B cell (primary cell): ENCODE data around the gene VCAM1. TPM values are rescaled to one million over a fixed set of nuclear protein-coding genes. Genes with fewer than 3 reads are reported as not detected.

Experiments
- ATAC-seq: fragments of 200-7000 bp; cut with Tn5 transposase; one replicate; pipeline ENCODE4 v1.10.0; 2021; ENCODE audit warnings: low read depth, mild to moderate bottlenecking, moderate number of reproducible peaks, moderate library complexity
- CTCF ChIA-PET: fragments of 350-600 bp; sonication (Branson Sonifier 250); formaldehyde crosslinking; loops from one replicate; lab custom pipeline; 2021; ENCODE audit warnings: antibody characterized with exemption, inconsistent platforms; lab: Charles Lee
- POLR2A ChIA-PET: fragments of 350-600 bp; sonication (Branson Sonifier 250); formaldehyde crosslinking; loops from one replicate; lab custom pipeline; 2021; ENCODE audit warnings: antibody characterized with exemption; lab: Charles Lee
- DNase-seq: peaks from one replicate; pipeline ENCODE4 v3.0.0; 2013
- H2AFZ ChIP-seq: 2 replicates; pipeline ENCODE4 v1.6.1; 2012; ENCODE audit warnings: mild to moderate bottlenecking, low read depth, low read length; ENCODE audit not compliant: insufficient read depth, poor library complexity, severe bottlenecking
- H3K27ac ChIP-seq, 2 donors: 1 replicate in 1 of 2; 2 replicates in 1 of 2; pipeline ENCODE4 v1.5.1; 2012 to 2013; ENCODE audit warnings: low read length in 2 of 2, mild to moderate bottlenecking in 2 of 2, moderate library complexity in 1 of 2
- H3K27me3 ChIP-seq, 4 experiments: fragments of 200-600 bp in 1 of 4; sonication (generic) in 1 of 4; replicated peaks in 1 of 4; 1 replicate in 2 of 4; 2 replicates in 2 of 4; pipeline versions ENCODE4 v1.6.1 to v1.7.0; 2013 to 2016; ENCODE audit warnings: low read length in 3 of 4, mild to moderate bottlenecking in 2 of 4, mixed read lengths in 1 of 4, moderate library complexity in 1 of 4; ENCODE audit not compliant: insufficient read depth in 4 of 4, control insufficient read depth in 3 of 4; ENCODE audit errors: control extremely low read depth in 1 of 4
- H3K36me3 ChIP-seq, 2 experiments: replicated peaks in 1 of 2; 1 replicate in 1 of 2; 2 replicates in 1 of 2; pipeline versions ENCODE4 v1.6.1 to v1.7.1; 2013; ENCODE audit warnings: low read length in 1 of 2; ENCODE audit not compliant: insufficient read depth in 2 of 2, control insufficient read depth in 1 of 2; ENCODE audit errors: control extremely low read depth in 1 of 2, extremely low read depth in 1 of 2
- H3K4me1 ChIP-seq, 2 donors: fragments of 200-600 bp in 1 of 2; sonication (generic) in 1 of 2; 1 replicate in 1 of 2; 2 replicates in 1 of 2; pipeline versions ENCODE4 v1.5.1 to v1.6.1; 2013 to 2017; ENCODE audit warnings: low read length in 2 of 2; ENCODE audit not compliant: control insufficient read depth in 2 of 2, insufficient read depth in 2 of 2
- H3K4me2 ChIP-seq: replicated peaks from 2 replicates; pipeline ENCODE3; 2012; ENCODE audit warnings: mild to moderate bottlenecking, low read depth, low read length; ENCODE audit not compliant: poor library complexity, severe bottlenecking
- H3K4me3 ChIP-seq, 5 experiments: fragments of 200-600 bp in 1 of 5; sonication (generic) in 1 of 5; 1 replicate in 3 of 5; 2 replicates in 2 of 5; pipeline versions ENCODE4 v1.5.1 to v1.7.0; 2011 to 2016; ENCODE audit warnings: low read length in 4 of 5, mild to moderate bottlenecking in 4 of 5, low read depth in 2 of 5, control low read depth in 1 of 5, moderate library complexity in 1 of 5; ENCODE audit not compliant: insufficient read depth in 1 of 5; ENCODE audit errors: control extremely low read depth in 1 of 5, extremely low read depth in 1 of 5
- H3K79me2 ChIP-seq: fragments of 200-600 bp; sonication (generic); one replicate; pipeline ENCODE4 v1.6.0; 2016; ENCODE audit warnings: low read length; ENCODE audit not compliant: control insufficient read depth, insufficient read depth
- H3K9ac ChIP-seq: fragments of 200-600 bp; sonication (generic); 2 replicates; pipeline ENCODE4 v1.6.1; 2017; ENCODE audit warnings: mild to moderate bottlenecking, low read length, moderate library complexity
- H3K9me3 ChIP-seq, 3 donors: one replicate each; pipeline versions ENCODE4 v1.6.1 to v1.7.1; 2013; ENCODE audit warnings: low read length in 2 of 3; ENCODE audit not compliant: control insufficient read depth in 2 of 3, insufficient read depth in 1 of 3; ENCODE audit errors: control extremely low read depth in 1 of 3
- H4K20me1 ChIP-seq: 2 replicates; pipeline ENCODE4 v1.6.0; 2012; ENCODE audit warnings: mild to moderate bottlenecking, low read length; ENCODE audit not compliant: insufficient read depth, control insufficient read depth, poor library complexity, severe bottlenecking
- H3K27ac Mint-ChIP-seq: one replicate; pipeline ENCODE4 v1.8.0; 2021; ENCODE audit warnings: mixed read lengths
- H3K27me3 Mint-ChIP-seq: one replicate; pipeline ENCODE4 v1.8.0; 2021; ENCODE audit warnings: mixed read lengths
- H3K4me1 Mint-ChIP-seq: one replicate; pipeline ENCODE4 v1.8.0; 2021; ENCODE audit warnings: mixed read lengths
- H3K4me3 Mint-ChIP-seq: one replicate; pipeline ENCODE4 v1.8.0; 2021; ENCODE audit warnings: mixed read lengths
- H3K9me3 Mint-ChIP-seq: one replicate; pipeline ENCODE4 v1.8.0; 2022; ENCODE audit warnings: mixed read lengths; ENCODE audit not compliant: insufficient read depth
- EZH2 ChIP-seq: IDR thresholded peaks from 2 replicates; pipeline ENCODE4 v1.6.1; 2012; ENCODE audit warnings: borderline replicate concordance, low read depth, mild to moderate bottlenecking, moderate library complexity, low read length; ENCODE audit not compliant: insufficient read depth, poor library complexity, severe bottlenecking
- WGBS: methylation state at CpG from one replicate; pipeline ENCODE4 v1.1.5; 2013; ENCODE audit warnings: missing lambda C conversion rate; ENCODE audit not compliant: insufficient coverage; 5-methylcytosine and 5-hydroxymethylcytosine counted together
- intact Hi-C: fragments of 100-400 bp; cut with micrococcal nuclease; formaldehyde crosslinking; loops from one replicate; pipeline ENCODE4 v1.10.0; 2022
- polyA plus RNA-seq: library from polyadenylated mRNA; depleted of rRNA; stranded (reverse); fragments of >200 nt; gene quantifications from 2 replicates; pipeline ENCODE4 v1.2.3, GENCODE V29; 2012
- total RNA-seq, 2 donors: library from RNA; stranded (reverse); fragments of 120-200 nt in 1 of 2; gene quantifications; 1 replicate in 1 of 2; 2 replicates in 1 of 2; pipeline versions ENCODE4 v1.2.3 to v1.2.4, GENCODE V29; 2013 to 2022
- TF ChIP-seq, protein P1 (sequence below): fragments of 200-600 bp; IDR thresholded peaks from one replicate; pipeline ENCODE4 v1.8.0; 2022; ENCODE audit warnings: antibody characterized with exemption, mild to moderate bottlenecking

The VCAM1 gene
- total and polyA plus RNA-seq, 2 donors (not counting 1 experiment from before 2014, with no cell fraction given) = not detected

DNA sequence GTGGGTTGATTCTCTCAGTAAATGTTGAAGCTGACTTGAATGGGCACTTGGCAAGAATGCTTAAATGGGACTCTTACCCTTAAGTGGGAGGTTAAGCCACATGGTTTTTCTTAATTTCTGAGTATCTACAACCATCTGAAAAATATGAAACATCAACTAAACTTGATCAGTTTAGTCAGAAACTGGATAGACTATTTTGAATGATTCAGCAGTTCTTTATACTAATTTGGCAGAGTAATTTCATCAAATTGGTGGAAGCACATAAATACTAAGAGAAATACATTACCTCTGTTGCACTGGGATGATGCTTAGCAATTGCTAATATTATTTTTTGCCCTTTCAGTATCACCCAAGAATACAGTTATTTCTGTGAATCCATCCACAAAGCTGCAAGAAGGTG is 4.7 kb downstream of the VCAM1 start:
- no peak for DNase-seq
- H2AFZ ChIP-seq = no peak overlapping the region
- no peaks in the 10 kb centered on the region for H3K36me3 ChIP-seq
- no peak overlapping the region for H3K4me3 ChIP-seq
- Mint-ChIP-seq H3K4me1 (peaks cover 2% of the 10 kb centered on the region), H3K4me3 (no peak overlapping the region), H3K9me3 (no peaks in the 10 kb centered on the region), H3K27ac (no peak overlapping the region), H3K27me3 (peaks cover 13% of the 10 kb centered on the region)
- intact Hi-C loops = no loop called here
- H4K20me1 ChIP-seq = no peaks in the 10 kb centered on the region
- peaks cover 0 to 1% (median 0%) of the 10 kb centered on the region in 3 donors for H3K9me3 ChIP-seq
- H3K79me2 ChIP-seq = no peaks in the 10 kb centered on the region
- no peak overlapping the region for H3K4me2 ChIP-seq
- TF ChIP-seq, protein P1, sequence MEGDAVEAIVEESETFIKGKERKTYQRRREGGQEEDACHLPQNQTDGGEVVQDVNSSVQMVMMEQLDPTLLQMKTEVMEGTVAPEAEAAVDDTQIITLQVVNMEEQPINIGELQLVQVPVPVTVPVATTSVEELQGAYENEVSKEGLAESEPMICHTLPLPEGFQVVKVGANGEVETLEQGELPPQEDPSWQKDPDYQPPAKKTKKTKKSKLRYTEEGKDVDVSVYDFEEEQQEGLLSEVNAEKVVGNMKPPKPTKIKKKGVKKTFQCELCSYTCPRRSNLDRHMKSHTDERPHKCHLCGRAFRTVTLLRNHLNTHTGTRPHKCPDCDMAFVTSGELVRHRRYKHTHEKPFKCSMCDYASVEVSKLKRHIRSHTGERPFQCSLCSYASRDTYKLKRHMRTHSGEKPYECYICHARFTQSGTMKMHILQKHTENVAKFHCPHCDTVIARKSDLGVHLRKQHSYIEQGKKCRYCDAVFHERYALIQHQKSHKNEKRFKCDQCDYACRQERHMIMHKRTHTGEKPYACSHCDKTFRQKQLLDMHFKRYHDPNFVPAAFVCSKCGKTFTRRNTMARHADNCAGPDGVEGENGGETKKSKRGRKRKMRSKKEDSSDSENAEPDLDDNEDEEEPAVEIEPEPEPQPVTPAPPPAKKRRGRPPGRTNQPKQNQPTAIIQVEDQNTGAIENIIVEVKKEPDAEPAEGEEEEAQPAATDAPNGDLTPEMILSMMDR = no peak
- TF ChIP-seq EZH2 = no peak
- POLR2A ChIA-PET = no interaction called here
- no peak overlapping the region for H3K9ac ChIP-seq
- H3K27me3 ChIP-seq = no peaks in the 10 kb centered on the region
- ATAC-seq = no peak
- CTCF ChIA-PET = no interaction called here
- no peak overlapping the region for H3K27ac ChIP-seq
- H3K4me1 ChIP-seq = no peaks in the 10 kb centered on the region

DNA sequence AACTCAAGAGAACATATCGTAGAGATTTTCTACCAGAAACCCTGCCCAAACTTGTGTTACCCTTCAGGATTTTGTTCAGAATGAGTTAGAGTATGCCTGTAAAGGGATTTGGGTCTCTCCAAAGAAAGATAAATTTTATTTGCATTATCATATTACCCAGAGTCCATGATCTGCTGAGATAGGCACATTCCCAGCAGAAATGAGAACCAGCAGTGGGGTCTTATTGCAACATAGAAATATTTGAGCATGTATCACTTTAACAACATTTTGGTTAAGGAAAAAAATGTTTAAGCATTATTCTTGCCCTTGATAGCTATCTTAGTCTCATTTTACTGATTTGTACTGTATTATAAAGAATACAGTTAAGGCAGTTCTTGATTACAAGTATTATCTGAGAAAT is 10.6 kb downstream of the VCAM1 start:
- ATAC-seq = no peak
- Histone ChIP-seq H3K9me3 (no peaks in the 10 kb centered on the region), H4K20me1 (no peaks in the 10 kb centered on the region), H3K27me3 (no peaks in the 10 kb centered on the region), H3K4me2 (no peak overlapping the region), H3K9ac (no peak overlapping the region), H2AFZ (no peak overlapping the region), H3K79me2 (no peaks in the 10 kb centered on the region), H3K4me1 (no peaks in the 10 kb centered on the region), H3K36me3 (no peaks in the 10 kb centered on the region), H3K4me3 (no peak overlapping the region), H3K27ac (no peak overlapping the region)
- no peak for TF ChIP-seq EZH2
- TF ChIP-seq, protein P1 = no peak
- Mint-ChIP-seq H3K4me3 (no peak overlapping the region), H3K9me3 (no peaks in the 10 kb centered on the region), H3K27ac (no peak overlapping the region), H3K27me3 (peaks cover 6% of the 10 kb centered on the region), H3K4me1 (no peaks in the 10 kb centered on the region)
- intact Hi-C loops = no loop called here
- DNase-seq = no peak
- no CpG with 5 or more reads among the region's 1 CpG for WGBS
- ChIA-PET POLR2A (no interaction called here), CTCF (no interaction called here)
